Posterior vena cava (tissue), 2 donors: ENCODE measurements around the gene AMHR2. TPM values are rescaled to one million over a fixed set of nuclear protein-coding genes. Genes with fewer than 3 reads are reported as not detected.
"Not testable (repeated sequence)": the region's sequence is repeated elsewhere in the genome, so short reads cannot be mapped to it uniquely, and the experiment has no call there.

Experiments used
- DNase-seq: peaks from one replicate; pipeline ENCODE4 v3.0.0-alpha.2; 2020; ENCODE audit warnings: low spot score
- intact Hi-C, 2 donors: fragments of 100-400 bp; cut with DNase I; formaldehyde crosslinking; loops; one replicate each; pipeline versions ENCODE4 v1.14.1 to v1.14.2; 2022 to 2023
- total RNA-seq, 2 donors: library from RNA; stranded (reverse); fragmentation: NEBNext Ultra II Directional; extraction: Animal tissue kit (Norgen Biotek cat#: 25700); gene quantifications; one replicate each; pipeline ENCODE4 v1.2.1, GENCODE V29; 2021
- donor health status: DM: yes; HTN: yes; CAD: no.
- donor health status: DM: yes; HTN: yes; CAD: no.

The AMHR2 gene
- total RNA-seq, 2 donors from 2014 or later: not detected

DNA sequence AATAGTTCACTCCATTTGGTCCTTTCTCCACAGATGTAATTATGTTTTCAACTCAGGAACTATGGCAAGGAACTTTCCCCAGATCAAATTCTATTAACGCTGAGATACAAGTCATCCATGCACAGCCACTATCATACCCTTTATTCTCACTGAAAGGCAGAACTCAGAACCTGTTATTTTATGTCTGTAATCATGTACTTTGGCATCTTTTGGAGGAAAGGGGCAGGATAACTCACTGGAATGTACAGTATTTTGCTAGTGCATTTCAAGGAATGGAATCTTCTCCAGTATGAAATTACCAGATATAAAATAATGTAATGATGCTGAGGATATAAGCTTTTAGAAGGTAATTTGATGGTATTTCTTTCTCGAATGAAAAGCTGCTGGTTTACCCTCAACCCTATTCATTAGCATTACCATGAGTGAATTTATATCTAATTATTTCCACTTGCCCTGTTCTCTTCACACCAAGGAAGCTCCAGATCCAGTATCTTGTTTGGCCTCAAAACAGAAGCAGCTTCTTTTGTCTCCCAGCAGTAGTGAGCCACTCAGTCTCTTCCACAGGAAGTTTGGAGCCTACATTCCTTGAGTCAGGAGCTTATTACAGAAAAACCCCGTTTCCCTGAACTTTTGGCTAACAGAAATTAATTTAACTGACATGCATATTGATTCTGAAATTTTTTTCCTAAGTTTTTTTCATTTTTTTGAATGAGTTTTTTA, 10.0 kb upstream of the AMHR2 start:
- intact Hi-C loops: no loop called here
- DNase-seq: peak; percentile 5

DNA sequence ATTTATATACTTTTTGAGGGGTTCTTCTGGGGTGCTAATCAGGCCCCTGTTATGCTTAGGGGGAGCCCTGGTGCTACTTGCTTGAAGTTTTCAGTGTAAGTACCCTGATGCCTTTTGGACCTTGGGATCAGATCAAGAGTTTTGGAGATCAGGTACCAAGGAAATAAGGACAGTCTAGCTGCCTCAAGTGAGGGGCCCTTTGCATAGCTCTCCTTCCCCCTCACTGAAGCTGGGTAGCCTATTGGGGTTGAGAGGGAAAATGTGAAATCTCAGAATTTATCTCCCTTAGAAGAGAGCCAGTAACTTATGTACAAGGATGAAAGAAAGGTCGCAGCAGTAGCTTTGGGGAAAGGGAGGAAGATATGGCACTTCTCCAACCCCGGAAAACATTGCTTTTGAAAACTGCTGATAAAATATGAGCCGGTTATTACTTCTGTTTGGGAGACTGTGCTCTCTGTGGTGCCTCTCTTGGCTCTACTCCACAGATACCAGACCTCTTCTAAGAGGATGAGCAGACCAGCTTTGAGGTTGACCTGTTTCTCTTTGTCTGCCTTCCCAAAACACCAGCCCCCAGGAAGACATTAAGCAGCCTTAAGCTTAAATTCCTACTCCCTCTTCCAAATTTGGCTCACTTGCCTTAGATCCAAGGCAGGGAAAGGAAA, 8.8 kb upstream of the AMHR2 start:
- peak; percentile 5 for DNase-seq
- intact Hi-C loops: no loop called here

DNA sequence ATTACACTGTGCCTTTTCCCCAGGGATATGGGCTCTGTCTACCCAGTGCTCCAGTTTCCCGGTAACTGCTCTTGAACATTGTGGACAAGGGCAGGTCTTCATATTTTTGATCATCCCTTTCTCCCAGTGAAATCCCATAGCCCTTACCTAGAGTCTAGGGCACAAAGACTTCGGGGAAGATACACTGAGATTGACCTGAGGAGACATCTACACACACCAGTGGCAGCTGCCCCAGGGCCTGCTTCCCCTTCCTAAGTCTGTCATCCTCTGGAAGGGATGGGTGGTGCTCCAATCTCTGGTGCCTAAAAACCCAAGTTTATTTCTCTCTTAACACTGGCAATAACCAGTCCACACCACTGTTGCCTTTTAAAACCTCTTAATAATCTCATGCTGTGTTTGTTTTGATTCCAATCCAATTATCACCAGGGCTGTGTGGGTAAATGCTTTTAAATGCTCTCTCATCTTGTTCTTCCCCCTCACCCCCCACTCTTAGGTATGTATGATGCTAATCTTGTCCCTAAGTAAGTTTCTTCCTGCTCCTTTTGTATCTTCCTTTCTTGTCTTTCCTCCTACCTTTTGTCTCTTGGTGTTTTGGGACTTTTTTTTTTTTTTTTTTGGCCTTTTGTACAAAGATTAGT, 7.8 kb upstream of the AMHR2 start:
- peak; percentile 30 for DNase-seq
- intact Hi-C loops: not testable (repeated sequence)

- DNase-seq: peak; percentile 51
- intact Hi-C loops: not testable (repeated sequence)
These were observed 6.3 kb upstream of the AMHR2 start for GRCh38 chr12:53417291-53417816.

- intact Hi-C loops: no loop called here
- no peak for DNase-seq
These were observed 5.4 kb upstream of the AMHR2 start for GRCh38 chr12:53418221-53418620.

- DNase-seq: no peak
- intact Hi-C loops: loop anchor here in 1 of 2 donors (2.0 kb wide), 1 partner anchor 67 kb away; no protein-coding TSS in a partner anchor
These were observed 3.9 kb upstream of the AMHR2 start for GRCh38 chr12:53419756-53420155.

DNA sequence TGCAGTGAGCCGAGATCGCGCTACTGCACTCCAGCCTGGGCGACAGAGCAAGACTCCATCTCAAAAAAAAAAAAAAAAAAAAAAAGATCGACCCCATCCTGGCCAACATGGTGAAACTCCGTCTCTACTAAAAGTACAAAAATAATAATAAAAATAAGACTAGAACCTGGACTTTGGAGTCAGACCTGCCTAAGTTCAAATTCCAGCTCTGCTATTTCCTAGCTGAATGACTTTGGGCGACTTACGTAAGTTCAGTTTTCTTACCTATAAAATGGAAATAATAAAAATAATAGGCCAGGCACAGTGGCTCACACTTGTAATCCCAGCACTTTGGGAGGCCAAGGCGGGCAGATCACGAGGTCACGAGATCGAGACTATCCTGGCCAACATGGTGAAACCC, 1.4 kb upstream of the AMHR2 start:
- DNase-seq, intact Hi-C loops: not testable (repeated sequence)

DNA sequence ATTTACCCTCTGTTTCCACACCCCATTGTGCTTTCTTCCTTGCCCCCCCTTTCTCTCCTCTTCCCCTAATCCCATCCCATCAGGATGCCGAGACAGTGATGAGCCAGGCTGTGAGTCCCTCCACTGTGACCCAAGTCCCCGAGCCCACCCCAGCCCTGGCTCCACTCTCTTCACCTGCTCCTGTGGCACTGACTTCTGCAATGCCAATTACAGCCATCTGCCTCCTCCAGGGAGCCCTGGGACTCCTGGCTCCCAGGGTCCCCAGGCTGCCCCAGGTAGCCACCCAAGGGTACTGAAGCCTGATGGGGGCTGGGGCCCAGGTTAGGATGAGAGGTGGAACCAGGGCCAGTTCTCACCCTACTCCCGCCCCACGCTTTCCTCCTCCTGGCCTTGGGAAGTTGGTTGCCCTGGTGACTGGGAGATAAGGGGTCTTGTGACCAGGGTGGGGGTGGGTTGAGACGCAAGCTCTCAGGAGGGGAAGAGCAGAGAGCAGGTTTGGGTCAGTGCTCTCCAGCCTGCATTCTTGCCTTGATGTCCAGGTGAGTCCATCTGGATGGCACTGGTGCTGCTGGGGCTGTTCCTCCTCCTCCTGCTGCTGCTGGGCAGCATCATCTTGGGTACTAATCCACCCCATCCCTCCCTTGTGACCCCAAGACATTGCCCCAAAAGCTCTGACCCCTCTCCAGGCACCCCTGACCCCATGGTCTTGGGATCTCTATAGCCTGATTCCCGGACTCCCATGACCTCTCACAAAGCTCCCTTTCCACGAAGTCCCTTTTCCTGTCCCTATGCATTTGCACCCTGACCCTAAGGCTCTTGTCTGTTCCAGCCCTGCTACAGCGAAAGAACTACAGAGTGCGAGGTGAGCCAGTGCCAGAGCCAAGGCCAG, 1.2 kb downstream of the AMHR2 start:
- intact Hi-C loops: loop anchor here in 1 of 2 donors (2.0 kb wide), 1 partner anchor 72 kb away; no protein-coding TSS in a partner anchor
- DNase-seq: peak; percentile 40

GRCh38 chr12:53425515-53426150, 2.0 kb downstream of the AMHR2 start:
- peak; percentile 50 for DNase-seq

DNA sequence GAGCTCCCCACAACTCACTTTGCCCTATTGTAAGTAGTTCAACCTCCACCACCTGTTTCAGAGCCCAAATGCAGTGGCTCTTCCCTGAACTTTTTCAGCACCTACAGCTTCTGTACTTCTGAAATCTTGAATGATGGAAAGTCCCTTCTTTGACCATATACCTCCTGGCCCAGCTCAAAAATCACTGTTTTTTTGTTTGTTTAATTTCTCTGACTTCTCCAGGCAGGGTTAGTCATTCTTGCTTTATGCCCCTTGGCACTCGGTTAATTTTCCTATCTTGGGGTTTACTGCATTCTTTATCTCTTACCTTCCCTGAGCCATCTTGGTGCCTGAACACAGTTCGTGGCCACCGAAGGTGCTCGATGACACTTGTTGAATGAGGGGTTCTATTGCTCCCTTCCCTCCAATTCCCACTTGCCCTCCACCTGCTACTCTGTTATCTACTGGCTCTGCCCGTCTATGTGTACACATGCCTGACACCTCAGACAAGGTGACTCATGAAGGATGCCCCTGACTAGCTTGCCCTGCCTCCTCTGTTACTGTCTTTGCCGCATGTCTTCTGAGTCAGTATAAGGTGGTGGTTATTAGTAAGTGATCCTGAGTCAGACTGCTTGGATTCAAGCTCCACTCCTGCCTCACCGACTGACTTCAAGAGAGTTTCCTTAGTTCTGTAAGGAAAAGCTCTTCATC, 4.4 kb downstream of the AMHR2 start:
- DNase-seq: peak; percentile 28

More at GRCh38 chr12:53425515-53426150, 2.0 kb downstream of the AMHR2 start:
- intact Hi-C loops: loop anchor here in 1 of 2 donors (2.0 kb wide), 1 partner anchor 73 kb away; no protein-coding TSS in a partner anchor

DNA sequence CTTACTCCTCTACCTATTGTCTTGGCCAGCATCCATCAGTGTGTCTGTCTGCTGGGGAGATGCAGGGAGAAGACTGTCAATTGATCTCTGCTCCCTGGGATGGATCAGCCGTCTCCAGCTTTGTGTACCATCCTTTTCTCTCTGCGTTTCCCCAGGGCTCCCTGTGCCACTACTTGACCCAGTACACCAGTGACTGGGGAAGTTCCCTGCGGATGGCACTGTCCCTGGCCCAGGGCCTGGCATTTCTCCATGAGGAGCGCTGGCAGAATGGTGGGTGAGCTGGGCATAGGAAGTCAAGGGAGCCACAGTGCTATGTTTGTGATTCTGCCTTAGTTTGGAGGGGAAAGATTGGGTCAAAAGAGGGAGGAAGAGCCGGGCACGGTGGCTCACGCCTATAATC, 5.1 kb downstream of the AMHR2 start:
- peak; percentile 26 for DNase-seq
- intact Hi-C loops: no loop called here

More for the DNA sequence above, 4.4 kb downstream of the AMHR2 start:
- intact Hi-C loops: no loop called here

- intact Hi-C loops: no loop called here
- DNase-seq: peak; percentile 38
These were observed 6.5 kb downstream of the AMHR2 start for GRCh38 chr12:53430116-53430515.

GRCh38 chr12:53431187-53431586, 7.5 kb downstream of the AMHR2 start:
- intact Hi-C loops: no loop called here
- peak; percentile 56 for DNase-seq

- intact Hi-C loops, DNase-seq: not testable (repeated sequence)
These were observed 11.7 kb downstream of the AMHR2 start for GRCh38 chr12:53435326-53435725.

DNA sequence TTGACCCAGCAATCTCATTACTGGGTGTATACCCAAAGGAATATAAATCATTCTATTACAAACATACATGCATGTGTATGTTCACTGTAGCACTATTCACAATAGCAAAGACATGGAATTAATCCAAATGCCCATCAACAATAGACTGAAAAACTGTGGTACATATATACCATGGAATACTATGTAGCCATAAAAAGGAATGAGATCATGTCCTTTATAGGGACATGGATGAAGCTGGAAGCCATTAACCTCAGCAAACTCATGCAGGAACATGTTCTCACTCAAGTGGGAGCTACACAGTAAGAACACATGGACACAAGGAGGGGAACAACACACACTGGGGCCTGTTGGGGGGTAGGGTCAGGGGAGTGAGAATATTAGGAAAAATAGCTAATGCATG, 15.9 kb downstream of the AMHR2 start:
- intact Hi-C loops, DNase-seq: not testable (repeated sequence)

- peak; percentile 99 for DNase-seq
- intact Hi-C loops: no loop called here
These were observed 17.6 kb downstream of the AMHR2 start, which contains the start of gene PRR13 for GRCh38 chr12:53441040-53441833. PRR13 (plus strand) TSS chr12:53441734; CDS start chr12:53442715, 981 bp downstream.

DNA sequence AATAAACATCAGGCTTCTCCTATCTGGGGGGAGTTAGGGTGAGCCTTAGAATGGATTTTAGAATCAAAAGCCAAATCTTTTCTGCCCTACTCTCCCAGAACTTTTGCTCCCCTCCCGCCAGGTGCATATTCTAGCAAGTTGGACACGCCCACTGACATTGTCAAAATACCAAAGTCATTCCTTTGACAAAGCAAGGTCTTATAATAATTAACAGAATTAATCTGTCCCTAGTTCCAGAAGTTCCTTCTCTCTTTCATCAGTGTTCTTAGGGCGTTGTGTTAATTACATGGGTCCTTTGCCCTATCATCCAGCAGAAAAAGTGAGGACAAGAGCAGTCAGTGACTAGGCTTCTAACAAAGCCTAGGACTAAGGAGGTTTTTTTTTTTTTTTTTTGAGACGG, 20.3 kb downstream of the AMHR2 start:
- intact Hi-C loops: no loop called here

More for the DNA sequence above, 20.3 kb downstream of the AMHR2 start:
- no peak for DNase-seq
